Erythroblast (primary cell): ENCODE results near the gene C9orf78.
A peak's percentile ranks its signal among the peaks of the same experiment; 100 is the strongest.

ENCODE experiments used
- DNase-seq, 2 experiments: peaks; one replicate each; lab custom pipeline; 2025; lab: John Stamatoyannopoulos, UW
- GATA1 ChIP-seq: IDR thresholded peaks from 2 replicates; pipeline ENCODE4 v1.6.1; 2011; ENCODE audit warnings: low read depth, mild to moderate bottlenecking, control low read depth, low read length, moderate library complexity
- POLR2A ChIP-seq: IDR thresholded peaks from 2 replicates; pipeline ENCODE4 v1.6.1; 2011; ENCODE audit warnings: mild to moderate bottlenecking, low read length

C9orf78 gene

DNA sequence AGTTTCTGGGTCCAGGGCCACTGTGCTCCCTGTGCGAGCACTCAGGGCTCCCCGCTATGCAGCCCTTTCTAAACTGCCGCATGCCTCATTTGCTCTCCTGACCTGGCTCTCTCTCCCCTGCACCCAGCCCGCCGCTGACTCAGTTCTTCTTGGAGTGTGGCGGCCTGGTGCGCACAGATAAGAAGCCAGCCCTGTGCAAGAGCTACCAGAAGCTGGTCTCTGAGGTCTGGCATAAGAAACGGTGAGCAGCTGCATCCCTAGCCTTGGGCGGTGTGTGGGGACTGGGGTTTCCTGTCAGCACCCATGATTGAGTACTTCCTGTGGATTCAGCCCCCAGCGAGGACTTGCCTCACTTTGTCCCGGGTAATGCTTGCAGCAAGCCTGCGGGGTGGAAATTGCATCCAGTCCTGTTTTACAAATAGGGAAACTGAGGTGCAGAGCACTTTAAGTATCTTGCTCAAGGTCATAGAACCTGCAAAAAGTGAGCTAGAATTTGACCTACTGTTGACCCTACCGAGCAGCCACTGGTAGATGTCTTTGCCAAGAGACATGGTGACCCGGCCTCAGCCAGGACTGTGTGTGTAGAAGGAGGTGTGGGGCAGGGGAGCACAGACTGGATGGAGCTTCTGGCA is 28.1 kb upstream of the C9orf78 start:
- peak; percentile 98 to 99 for DNase-seq
- TF ChIP-seq POLR2A (peak; percentile 50), GATA1 (peak; percentile 87)

DNA sequence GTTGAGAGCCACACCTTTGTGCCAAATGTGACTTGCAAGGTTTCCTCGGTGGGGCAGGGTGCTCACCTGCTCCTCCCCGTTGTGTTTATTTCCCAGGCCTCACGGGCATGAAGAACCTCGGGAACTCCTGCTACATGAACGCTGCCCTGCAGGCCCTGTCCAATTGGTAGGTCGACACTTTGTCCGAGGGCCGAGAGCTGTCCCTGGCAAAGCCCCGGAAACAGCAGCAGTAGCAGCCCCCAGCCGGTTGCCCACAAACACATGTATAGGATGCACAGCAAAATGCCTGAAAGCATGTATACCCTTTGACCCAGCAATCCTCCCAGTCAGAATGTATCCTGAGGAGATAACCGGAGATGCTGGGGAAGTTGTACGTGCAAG is 26.4 kb upstream of the C9orf78 start:
- DNase-seq: no peak
- no peak for TF ChIP-seq GATA1
- no peak for TF ChIP-seq POLR2A

DNA sequence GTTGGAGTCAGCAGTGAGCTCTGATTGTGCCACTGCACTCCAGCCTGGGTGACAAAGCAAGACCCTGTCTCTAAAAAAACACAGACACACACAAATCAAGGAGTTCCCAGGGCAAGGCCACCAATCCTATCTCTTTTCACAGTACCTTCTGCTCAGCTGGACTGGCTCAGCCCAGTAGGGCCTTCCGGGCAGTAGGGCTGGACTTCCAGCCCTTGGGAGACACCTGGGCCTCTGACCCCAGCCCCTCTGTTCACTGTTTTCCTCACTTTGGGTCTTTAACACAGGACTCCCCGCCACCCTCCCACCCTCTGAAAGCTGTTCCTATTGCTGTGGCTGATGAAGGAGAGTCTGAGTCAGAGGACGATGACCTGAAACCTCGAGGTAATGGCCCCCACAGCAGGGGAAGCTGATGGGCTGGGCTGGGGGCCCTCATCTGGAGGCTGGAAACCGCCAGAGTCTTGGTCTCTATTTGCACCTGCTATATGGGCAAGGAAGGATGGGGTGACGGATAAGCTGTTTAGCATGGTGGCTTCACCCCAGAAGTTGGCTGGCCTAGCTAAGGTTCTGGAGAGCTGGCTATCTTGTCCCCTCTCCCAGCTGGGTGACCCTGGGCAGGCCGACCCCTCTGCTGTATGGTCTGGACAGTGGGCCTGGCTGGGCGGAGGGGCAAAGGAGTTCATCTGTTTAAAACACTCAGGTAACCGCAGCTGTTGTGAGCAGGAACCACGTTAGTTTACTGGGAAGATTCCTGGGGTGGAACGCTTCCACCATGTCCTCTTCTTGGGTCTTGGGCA is 25.8 kb upstream of the C9orf78 start:
- TF ChIP-seq GATA1 (no peak), POLR2A (no peak)
- peak in 1 of 2 experiments; percentile 30 for DNase-seq

DNA sequence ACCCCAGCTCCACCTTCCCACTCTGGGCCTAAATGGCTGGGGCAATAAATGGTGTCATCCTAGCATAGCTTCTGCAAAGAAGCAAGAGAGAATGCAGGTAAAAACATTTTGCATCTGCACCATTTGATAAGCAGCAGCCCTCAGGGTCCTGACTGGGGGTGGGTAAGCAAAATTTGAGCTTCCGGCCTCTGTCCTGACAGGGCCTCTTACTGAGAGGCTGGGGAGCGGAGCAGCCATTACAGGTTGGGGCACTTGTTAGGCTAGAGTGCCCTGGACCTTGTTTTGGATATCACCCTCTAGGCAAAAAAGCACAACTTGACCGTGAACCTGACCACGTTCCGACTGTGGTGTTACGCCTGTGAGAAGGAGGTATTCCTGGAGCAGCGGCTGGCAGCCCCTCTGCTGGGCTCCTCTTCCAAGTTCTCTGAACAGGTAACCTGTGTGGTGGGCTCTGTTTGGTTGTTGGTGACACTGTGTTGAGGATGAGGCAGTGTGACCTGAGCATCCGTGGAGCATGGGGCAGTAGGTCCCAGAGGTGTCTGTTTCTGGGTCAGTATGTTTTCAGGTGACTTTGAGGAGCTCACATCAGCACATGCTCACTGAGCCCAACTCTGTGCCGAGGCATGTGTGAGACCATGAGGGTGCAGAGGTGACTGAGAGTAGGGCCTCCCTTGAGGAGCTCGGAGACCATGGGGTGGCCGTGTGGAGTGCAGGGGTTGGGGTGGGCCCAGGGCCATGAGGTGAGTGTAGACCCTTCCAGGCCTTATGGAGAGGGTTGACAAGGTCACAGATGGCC is 23.3 kb upstream of the C9orf78 start:
- TF ChIP-seq POLR2A: no peak
- no peak for TF ChIP-seq GATA1
- no peak for DNase-seq

DNA sequence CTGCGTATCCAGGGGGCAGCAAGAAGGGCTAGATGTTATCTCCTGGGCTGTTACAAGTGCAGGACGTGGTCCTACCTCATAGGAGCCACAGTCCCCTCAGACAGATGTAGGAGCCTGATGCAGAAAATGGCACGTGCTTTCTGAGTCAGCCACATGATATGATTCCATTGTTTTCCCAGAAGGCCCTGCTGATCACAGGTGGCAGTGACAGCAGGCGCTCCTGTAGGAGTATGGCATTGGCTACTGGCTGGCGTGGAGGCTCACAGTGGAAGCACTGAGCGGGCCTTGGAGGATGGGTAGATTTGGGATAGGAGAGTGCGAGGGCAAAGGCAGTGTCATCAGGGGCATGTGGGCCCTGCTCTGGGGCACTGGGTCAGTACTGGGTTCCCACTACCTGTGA is 22.1 kb upstream of the C9orf78 start:
- peak in 1 of 2 experiments; percentile 34 for DNase-seq
- no peak for TF ChIP-seq GATA1
- TF ChIP-seq POLR2A: no peak

DNA sequence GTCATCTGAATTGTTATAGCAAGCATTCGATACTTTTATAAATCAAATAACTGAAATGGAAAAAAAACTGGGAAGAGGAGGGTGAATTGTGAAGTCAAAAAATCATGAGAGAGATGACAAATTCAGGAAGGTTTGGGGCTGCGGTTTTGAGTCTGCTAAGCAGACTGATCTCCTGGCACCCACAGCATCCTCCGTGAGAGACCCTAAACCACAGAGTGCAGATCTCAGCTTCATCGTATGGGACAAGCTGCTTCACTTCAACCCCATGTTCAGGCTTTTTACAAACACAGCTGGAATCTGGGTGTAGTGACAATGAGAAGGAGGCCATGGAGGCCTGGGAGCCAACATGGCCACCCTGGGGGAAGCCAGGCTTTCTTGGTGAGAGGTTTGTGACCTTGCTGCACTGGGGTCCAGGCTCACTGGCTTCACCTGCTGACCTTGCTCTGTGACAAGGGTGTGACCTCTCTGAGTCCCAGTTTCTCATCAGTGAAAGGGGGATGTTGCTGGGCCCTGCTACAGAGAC is 19.6 kb upstream of the C9orf78 start:
- no peak for DNase-seq
- TF ChIP-seq POLR2A (no peak), GATA1 (no peak)

DNA sequence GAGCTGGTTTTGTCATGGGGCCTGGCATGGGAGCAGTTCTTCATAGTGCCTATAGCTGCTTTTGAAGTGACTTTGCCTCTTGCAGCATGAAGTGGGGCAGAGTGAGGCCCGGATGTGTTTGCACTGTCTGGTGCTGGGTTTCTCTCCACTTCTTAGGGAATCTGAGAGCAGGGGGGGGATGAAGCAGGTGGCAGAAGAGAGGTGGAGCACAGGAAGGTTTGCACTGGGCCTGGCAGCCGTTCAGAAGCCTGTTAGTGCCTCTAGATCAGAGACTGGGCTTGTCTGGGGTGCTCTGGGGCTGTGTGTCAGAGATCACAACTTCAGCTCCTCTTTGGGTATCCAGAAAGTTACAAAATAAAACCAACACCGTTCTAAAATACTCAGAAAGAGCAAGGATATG is 18.5 kb upstream of the C9orf78 start:
- no peak for TF ChIP-seq GATA1
- DNase-seq: no peak

DNA sequence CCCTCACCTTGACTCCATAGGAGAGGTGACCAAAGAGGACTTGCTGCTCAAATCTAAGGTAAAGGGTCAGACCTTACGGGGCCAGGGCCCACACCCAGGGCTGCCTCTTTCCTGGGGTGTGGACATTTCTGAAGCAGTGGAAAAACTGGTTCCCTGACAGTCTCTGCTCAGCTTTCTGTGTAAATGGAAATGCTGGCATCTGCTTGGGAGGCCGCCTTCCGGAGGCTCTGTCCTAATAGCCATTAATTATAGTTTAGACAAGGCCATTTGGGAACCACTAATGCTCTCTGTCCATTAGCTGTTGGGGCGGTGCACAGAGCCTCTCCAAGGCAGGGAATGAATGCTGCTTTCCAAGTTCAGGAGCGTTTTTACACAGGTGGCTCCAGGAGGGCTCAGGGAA is 17.5 kb upstream of the C9orf78 start:
- DNase-seq: no peak
- no peak for TF ChIP-seq GATA1
- TF ChIP-seq POLR2A: no peak

DNA sequence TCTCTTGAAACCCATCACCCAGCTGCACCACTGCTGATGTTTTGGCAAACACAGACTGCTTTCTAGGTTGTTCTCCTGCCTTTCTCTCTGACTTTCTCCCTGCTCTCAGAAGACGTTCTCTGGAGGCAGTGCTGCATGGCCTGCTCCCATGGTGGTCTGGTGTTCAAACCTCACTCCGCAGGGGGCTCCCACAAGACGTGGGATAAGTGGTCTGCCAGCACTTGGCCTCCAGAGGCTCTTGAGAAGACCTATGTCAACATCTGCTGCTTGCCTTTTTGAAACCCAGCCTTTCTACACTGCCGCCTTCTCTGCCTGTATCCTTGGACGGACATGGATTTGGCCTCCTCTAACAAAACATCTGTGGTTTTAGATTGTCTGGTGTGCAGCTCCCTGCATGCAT is 16.7 kb upstream of the C9orf78 start:
- no peak for TF ChIP-seq POLR2A
- DNase-seq: no peak

DNA sequence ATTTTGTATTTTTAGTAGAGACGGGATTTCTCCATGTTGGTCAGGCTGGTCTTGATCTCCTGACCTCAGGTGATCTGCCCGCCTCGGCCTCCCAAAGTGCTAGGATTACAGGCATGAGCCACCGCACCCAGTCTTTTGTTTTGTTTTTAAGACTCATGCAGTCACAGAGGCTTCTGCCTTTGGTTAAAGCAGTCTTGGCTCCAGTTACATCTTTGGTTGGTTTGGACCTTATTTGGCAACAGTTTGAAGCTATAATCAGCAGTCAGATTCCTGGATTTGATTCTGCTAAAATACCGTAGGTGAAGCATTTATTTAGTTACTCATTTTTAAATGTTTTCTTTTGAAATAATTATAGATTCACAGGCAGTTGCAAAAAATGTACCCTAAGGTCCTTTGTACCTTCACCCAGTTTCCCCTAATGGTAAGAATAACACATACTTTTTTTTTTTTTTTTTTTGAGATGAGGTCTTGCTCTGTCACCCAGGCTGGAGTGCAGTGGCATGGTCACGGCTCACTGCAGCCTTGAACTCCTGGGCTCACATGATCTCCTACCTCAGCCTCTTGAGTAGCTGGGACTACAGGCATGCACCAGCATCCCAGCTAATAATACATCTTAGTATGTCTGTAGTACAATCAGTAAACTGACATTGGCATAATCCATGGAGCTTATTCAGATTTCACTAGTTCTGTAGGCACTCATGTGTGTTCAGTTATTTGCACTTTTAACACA is 15.9 kb upstream of the C9orf78 start:
- TF ChIP-seq GATA1: no peak
- no peak for TF ChIP-seq POLR2A
- DNase-seq: no peak

DNA sequence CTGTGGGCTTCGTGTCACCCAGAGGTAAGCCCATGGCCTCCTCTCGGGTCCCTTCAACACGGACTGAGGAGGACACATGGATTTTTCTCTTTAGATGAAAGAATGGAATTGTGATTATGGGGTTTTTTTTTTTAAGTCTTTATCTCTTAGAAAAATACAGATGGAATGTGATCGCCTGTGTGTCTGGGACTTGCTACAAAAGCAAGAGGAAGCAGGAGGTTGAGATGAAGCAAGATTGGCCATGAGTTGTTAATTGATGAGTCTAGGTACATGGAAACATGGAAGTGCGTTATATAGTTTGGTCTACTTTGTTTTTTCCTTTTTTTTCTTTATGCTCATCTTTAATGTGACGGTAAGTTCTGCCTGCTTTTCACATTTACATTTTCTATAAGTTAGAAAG is 14.8 kb upstream of the C9orf78 start:
- no peak for TF ChIP-seq POLR2A
- no peak for TF ChIP-seq GATA1
- no peak for DNase-seq

DNA sequence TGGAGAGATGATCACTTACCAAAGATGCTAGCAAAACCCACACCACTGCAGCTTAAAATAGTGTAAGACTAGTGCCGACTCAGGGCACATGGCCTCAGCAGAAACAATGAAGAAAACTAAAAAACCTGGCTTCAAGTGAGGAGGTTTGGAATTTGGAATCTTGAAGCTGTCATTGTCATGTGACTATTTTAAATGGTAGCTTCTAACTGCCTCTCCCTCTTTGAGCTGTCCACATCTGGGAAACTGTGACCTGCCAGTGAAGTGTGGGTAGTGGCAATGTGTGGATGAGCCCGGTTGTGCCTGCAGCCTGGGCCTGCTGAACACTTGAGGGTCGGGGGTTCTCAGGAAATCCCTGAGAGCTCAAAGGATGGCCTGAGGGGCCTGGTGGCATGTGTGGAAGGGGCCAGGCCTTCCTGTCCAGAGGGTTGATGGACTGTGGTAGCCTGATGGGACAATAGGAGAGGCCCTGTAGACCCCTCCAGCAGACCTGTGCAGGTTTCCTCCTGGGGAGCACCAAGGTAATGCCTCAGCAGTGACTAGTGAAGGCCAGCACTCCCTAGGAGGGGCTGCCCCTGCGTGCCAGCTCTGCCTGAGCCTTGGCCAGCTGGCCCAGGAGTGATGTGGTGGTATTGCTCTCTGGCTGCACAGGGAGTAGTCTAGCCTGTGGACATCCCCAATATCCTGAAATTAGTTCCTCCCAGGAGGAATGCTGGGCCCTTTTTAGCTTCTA is 13.8 kb upstream of the C9orf78 start:
- DNase-seq: no peak
- TF ChIP-seq GATA1: no peak
- no peak for TF ChIP-seq POLR2A

DNA sequence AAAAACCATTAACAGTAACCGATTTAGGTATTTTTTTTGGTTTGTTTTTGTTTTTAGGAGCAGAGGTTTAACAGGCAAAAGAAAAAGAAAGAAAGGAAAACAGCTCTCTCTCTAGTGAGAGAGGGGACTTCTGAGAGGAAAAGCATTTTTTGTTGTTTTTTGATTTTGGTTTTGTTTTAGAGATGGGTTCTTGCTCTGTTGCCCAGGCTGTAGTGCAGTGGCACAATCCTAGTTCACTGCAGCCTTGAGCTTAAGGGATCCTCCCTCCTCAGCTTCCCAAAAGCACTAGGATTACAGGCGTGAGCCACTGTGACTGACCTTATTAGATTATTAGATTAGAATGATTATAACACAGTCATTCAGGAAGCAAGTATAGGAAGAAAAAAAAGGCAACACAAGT is 10.3 kb upstream of the C9orf78 start:
- no peak for TF ChIP-seq POLR2A
- no peak for TF ChIP-seq GATA1
- DNase-seq: no peak

DNA sequence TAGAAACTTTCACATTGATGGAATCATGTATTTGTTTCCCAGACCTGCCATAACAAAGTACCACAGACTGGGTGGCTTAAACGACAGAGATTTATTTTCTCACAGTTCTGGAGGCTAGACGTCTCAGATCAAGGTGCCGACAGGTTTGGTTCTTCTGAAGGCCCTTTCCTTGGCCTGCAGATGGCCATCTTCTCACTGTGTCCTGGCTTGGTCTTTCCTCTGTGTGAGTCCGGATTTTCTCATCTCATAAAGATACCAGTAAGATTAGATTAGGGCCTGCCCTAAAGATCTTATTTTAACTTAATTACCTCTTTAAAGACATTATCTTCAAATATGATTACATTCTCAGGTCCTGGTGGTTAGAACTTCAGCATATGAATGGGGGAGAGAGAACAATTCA is 6.0 kb upstream of the C9orf78 start:
- no peak for DNase-seq
- TF ChIP-seq GATA1 (no peak), POLR2A (no peak)
